Fibroblast of the conjunctiva (primary cell): ENCODE measurements around the gene PACS2.
"Not testable (repeated sequence)": the region's sequence is repeated elsewhere in the genome, so short reads cannot be mapped to it uniquely, and the experiment has no call there.

ENCODE experiments used
- DNase-seq: peaks from one replicate; pipeline ENCODE4 v3.0.0-alpha.2; 2010; ENCODE audit warnings: low read depth

PACS2 gene

DNA sequence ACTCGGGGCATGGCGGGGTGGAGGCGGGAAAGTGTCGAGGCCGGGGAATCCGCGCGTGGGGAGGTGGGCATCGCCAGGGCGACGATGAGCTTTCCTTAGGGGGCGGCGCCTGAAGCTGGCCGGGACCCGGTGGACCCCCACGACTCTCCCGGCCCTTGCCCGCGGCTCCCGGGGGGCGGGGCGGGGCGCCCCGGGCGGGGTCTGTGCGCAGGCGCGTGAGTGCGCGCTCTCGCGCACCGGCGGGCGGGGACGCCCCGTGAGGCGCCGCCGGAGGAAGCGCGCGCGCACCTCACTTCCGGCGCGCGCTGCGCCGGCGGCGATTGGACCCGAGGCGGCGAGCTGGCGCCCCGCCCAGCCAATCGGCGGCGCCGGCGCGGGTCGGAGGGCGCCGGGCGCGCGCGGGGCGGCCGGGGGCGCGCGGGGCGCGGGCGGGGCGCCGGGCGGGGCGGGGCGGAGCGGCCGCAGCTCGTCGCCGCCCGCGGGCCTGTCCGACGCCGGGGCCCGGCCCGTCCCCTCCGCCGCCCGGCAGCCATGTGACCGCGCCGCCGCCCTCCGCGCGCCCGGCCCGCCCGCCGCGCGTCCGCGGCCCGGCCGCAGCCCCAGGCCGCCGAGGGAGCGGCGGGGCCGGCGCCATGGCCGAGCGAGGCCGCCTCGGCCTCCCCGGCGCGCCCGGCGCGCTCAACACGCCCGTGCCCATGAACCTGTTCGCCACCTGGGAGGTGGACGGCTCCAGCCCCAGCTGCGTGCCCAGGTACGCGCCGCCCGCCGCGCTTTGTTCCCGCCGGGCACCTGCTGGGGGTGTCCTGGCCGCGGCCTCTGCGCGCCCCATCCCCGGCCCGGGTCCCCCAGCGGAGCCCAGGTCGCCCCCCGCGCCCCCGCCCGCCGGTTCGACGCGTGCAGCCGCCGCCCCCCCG is at the start of gene PACS2:
TSS of gene PACS2 (plus strand) at position 462 of the 914 bp plus-strand sequence. CDS start at position 633, 171 bp downstream.
- DNase-seq = peak; percentile 64

DNA sequence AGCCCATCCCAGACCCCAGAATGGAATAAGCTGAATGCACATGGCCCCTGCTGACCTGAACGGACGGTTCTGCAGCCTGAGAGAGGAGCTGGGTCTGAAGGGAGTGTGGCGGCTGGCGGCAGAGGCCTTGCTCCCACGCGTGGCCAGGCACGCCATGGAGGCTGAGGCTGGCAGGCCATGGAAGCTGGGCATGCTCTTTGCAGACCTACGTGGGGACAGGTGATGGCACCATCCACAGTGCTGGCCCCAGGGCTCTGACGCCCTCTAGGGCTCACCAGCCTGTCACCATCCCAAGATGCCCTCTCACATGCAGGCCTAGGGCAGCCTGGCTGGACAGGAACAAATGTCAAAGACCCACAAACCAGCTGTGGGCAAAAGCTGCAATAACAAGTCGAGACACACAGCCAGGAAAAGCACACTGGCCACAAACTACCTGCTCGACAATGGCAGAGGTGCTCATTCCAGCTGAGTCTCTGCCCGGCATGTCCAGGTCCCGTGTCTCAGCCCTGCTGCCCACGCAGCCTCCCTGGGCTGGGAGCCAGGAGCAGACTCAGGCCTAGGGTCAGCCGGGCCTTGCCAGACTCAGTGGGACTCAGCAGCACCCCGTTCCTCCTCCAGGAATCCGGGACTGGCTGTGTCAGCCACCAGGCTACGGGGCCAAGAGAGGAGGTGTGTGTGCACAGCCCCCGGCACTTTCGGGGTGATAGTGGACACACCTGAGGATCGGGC is 46.6 kb upstream of the PACS2 start:
- no peak for DNase-seq

DNA sequence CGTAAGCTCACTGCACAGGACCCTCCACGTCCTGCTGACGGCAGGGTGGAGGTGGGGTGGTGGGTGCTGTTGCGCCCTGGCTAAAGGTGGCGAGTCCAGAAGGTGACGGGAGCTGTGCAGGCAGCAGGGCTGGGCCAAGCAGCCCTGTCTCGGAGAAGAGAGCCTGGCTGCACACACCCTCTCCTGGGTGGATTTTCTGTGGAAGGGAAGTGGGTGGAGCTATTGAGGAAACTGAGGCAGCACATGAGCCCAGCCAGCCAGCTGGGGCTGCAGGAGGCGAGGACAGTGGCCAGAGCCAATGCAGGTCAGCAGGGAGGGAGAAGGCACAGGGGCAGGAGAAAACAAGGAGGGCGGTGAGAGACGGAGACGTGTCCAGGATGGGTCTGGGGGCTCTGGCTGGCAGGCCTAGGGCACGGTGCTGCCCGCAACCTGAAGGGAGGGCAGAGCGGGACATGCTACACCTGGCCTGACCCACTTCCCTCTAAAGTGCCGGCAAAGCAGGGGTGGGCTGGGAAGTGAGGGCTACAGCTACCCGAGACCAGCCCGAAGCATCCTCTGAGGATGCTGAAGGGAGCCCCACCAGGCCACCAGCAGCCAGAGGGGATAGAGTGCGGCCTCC is 45.7 kb upstream of the PACS2 start:
- no peak for DNase-seq

DNA sequence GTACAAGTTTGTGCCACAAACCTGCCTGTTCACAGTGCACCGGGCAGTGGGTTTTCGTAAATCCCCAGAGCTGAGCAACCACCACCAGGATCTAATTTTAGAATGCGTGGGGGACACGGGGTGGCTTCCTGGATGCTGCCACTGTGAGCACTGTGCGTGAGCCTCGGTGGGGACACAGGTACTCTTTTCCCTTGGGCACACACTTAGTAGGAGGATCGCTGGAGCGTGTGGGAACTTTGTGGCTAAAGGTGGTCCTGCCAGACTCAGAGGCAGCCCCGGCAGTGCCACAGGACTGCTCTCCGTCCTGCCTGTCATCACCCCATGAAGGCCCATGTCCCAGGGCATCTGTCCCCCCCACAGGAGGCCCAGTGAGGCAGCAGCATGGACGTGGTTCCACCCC is 45.1 kb upstream of the PACS2 start:
- DNase-seq = no peak

DNA sequence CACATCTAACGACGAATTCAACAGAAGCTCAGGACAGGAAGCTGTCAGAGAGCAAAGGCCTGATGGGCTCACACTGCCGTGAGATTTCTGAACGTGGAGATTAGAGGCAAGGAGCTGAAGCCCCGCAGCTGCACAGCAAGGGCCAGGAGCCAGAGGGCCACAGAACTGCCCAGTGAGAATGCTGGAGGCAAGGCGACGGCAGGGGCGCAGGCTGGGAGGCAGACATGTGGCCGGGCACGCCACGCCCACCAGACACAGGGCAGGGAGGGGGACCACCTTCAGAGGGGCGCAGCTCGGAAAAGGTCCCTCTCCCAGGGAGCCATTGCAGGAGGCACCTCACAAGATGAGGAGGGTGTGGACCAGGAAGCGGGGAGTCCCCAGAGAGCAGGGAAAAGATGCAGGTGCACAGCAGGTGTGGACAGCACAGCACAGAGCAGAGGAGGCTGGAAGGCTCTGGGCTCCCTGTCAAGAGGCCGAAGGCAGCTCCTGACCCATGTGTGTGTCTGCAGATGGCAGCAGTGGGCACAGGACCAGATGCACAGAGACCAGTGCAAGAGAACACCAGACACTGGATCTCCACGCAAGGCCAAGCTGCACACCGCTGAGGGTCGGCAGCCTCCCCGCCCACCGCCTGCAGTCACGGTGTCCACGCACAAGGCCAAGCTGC is 43.2 kb upstream of the PACS2 start:
- DNase-seq = no peak

DNA sequence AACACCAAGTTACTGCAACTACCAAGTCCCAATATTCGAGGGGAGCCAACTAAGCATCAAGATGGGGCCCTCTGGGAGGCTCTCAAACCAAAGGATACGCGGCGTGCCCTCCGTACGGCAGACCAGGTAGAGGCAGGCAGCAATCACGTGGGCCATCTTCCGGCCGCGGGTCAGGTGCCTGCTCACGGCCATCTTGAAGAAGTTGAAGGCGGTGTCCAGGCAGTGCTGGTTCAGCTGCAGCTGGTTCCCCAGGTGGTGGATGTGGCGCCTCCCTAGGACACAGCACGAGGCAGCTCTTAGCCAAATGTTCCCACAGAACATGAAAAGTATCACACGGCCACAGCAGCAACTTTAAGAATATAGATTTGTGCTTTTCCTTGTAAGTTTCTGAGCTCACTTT is 41.9 kb upstream of the PACS2 start:
- no peak for DNase-seq

DNA sequence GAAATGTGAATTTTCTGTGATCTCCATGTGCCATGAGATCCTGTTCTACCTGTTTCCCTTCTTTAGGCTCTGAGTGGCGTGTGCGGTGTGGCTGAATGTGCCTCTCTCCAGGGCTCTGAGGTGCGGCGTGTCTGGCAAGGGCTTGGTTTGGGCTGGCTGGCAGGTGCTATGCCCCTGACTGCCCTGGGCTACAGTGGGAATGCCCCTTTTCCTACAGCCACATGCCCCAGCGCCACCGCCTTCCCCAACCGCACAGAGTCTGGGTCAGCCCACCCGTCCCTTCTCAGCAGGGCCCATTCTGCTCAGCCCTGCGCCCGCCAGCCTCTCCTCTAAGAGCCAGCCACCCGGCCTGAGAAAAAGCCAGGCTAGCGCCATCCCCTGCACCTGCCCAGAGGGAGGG is 41.5 kb upstream of the PACS2 start:
- DNase-seq = no peak

DNA sequence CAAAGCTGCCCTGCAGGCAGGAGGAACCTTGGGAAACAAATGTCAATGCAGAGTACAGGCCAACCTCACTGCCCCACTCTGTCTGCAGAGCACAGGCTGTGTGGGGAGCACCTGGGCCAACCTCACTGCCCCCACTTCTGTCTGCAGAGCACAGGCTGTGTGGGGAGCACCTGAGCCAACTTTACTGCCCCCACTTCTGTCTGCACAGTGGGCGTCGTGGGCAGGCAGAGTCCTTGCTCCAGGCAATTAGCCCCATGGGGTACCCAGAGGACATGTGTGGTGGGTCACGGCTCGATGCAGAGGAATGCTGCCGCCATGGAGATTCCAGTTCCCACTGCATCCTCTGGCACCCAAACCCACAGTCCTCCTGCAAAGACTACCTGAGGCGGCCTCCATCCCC is 39.9 kb upstream of the PACS2 start:
- DNase-seq = no peak

DNA sequence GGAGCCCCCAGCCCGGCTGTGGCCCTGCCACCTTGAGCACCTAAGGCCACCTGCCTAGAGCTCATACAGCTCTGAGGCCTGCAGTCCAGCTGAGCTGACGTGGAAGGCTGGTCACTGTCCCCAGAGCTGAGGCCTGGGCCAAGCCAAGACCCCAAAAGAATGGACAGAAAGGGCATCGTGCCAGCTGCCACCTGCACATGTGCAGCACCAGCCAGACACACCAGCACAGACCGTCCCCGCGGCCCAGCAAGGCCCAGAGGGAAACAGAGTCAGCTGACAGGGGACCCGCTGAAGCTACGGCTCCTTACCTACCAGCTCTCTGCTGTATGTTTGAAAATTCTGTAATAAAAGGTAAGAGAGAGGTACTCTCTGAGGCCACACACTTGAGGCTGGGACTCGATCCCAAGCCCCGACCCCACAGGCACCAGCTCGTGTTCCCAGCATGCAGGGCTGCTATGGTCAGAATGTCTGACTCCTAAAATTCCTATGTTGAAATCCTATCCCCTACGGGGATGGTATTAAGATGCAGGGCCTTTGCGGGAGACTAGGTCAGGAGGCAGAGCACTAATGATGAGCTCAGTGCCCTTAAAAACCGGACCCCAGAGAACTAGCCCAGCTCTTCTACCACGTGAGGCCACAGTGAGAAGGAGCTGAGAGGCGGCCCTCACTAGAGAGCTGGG is 39.1 kb upstream of the PACS2 start:
- peak; percentile 67 for DNase-seq

DNA sequence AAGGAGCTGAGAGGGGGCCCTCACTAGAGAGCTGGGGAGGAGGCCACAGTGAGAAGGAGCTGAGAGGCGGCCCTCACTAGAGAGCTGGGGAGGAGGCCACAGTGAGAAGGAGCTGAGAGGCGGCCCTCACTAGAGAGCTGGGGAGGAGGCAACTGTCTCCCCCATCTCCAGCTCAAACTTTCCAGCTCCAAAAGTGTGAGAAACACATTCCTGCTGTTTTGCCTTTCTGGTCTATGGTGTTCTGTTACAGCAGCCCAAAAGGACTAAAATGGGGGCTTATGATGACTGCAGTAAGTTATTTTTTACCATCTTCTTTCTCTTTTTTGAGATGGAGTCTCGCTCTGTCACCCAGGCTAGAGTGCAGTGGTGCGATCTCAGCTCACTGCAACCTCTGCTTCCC is 37.1 kb upstream of the PACS2 start:
- not testable (repeated sequence) for DNase-seq

DNA sequence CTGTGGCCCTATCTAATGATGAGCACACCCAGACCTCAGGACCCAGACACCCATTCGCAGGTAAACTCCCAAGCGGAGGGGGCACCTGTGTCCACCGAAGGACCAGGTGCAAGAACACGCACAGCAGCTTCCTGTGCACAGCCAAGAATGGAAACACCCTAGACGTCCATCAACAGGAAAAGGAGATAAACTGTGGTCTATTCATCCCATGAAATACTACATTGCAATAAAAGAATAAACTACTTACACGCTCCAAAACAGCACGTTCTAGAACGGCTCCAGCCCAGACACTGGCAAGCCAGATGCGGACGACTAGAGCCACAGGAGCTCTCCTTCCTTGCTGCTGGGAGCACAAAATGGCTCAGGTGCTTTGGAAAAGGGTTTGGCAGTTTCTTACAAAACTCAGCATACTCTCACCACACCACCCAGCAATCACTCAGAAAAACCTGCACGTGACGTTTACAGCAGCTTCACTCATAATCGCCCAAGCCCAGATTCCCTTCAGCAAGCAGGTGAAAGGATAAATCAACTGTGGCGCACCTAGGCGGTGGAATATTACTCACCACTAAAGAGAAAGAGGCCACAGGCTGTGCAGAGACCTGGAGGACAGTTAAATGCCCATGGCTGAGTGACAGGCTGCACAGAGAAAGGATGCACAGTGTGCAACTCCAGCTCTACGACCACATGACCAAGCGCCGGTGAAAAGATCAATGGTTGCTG is 34.7 kb upstream of the PACS2 start:
- DNase-seq = no peak

DNA sequence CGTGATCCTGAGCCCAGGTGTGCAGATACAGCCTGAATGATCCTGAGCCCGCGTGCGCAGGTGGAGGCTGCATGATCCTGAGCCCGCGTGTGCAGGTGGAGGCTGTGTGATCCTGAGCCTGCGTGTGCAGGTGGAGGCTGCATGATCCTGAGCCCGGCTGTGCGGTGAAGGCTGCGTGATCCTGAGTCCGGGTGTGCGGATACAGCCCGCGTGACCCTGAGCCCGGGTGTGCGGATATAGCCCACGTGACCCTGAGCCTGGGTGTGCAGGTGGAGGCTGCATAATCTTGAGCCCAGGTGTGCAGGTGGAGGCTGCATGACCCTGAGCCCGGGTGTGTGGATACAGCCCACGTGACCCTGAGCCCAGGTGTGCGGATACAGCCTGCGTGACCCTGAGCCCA is 34.0 kb upstream of the PACS2 start:
- DNase-seq = no peak

DNA sequence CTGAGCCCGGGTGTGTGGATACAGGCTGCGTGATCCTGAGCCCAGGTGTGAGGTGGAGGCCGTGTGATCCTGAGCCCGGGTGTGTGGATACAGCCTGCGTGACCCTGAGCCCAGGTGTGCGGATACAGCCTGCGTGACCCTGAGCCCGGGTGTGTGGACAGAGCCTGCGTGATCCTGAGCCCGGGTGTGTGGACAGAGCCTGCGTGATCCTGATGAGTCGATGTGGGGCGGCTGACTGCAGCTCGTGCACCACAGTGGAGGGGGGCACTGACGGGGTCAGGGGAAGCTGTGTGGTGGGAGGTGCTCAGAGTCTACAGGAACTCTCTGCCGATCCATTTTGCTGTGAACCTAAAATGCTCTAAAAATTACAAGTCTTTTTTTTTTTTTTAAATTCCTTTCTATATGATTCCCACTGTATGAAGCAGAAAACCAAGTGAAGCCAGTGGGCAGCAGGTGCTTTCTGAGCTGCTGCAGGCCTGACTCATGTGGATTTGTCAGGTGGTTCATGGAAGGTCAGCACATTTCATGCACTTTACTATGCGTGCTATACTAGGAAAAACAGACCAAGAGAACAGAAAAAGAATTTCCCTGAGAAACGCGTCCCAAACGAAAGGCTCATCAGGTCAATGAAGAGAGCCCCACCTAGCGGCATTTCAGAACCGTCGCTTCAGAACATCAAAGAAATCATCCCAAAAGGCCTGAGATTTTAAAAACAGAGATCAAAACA is 33.0 kb upstream of the PACS2 start:
- DNase-seq = peak; percentile 53

DNA sequence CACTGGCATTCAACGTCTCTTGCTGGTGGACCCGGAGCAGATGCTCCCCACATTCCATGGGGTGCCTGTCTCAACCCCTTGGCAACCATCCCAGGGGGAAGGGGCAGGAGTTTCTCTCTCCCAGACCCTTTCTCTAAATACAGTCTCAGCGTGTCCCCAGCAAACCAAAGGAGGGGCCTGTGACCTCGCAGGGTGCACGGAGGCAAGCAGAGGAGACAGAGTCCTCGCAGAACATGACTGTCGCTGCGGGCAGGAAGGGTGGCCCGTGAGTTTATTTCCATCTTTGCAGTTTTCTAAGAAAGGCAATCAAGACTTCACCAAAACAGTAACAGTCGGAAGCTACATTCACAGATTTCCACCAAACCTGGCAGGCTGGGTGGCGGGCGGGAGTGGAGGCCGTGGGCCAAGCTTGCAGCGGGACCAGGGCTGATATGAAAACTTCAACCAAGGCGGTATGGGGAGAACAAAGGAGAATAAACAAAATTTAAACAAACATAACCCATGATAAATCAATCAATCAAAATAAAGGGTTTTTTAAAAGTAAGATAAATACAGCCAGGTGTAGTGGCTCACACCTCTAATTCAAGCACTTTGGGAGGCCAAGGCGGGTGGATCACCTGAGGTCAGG is 32.3 kb upstream of the PACS2 start:
- DNase-seq = no peak

DNA sequence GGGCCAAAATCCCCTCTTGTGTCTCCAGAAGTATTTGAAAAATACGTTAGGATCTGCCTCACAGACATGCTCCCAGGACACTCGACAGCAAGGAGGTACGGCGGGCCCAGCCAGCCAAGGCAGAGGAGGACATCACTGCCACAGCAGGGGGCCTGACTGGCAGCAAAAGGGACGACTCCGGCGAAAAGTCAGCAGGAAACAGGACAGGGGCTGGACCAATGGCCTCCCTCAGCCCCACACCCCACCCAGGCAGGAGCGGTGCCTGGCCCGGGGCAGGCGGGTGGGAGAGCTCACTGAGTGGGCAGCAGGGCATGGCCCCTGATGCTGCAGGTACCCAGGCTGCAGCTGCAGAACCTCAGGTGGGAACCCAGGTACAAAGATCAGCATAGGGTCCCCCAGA is 31.5 kb upstream of the PACS2 start:
- DNase-seq = no peak

DNA sequence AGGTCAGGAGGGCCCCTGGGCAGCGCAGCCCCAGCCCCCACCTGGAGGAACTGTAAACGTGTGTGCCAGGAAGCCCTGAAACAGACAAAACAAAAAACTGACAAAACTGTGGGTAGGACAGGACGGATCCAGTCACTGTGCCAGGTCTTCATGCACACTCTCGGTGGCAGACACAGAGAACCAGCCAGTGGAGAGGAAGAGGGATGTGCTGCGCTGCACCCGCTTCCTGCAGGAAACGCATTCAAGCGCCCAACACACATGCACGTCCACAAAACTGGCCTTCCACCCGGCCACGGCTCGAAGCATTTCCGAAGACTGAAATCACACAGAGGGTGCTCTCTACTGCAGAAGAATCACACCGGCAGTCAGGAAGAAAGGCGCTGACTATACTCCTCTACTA is 30.6 kb upstream of the PACS2 start:
- DNase-seq = no peak

DNA sequence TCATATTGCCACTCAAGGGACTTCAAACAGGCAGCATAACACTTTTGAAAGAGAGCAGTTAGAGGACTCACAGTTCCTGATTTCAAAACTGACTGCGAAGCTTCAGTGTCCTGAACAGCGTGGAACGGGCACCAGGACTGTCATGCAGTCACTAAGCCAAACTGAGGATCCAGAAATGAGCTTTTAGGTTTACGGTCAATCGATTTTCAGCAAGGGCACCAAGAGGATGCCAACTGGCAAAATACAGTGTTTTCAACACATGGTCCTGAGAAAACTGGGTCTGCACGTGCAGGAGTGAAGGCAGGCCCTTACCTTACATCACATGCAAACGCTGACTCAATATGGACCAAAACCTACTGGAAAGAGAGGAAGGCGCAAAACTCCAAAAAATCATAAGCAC is 29.4 kb upstream of the PACS2 start:
- DNase-seq = no peak

DNA sequence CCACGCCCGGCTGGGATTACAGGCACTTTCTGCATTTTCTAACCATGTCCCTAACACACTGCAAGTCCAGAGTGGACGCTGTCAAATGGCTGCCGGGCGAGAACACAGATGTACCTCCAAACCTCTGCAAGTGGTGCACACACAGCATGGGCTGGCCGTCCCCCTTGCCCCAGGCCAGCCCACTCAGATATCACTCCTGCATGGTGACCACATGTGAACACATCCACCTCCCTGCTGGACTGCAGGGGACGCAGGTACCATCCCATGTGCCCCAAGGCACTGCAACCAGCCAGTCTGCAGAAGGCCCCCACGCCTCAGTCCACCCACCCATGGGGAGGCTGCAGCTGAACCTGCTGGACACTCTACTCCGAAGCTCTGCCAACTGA is 27.8 kb upstream of the PACS2 start:
- DNase-seq = no peak

DNA sequence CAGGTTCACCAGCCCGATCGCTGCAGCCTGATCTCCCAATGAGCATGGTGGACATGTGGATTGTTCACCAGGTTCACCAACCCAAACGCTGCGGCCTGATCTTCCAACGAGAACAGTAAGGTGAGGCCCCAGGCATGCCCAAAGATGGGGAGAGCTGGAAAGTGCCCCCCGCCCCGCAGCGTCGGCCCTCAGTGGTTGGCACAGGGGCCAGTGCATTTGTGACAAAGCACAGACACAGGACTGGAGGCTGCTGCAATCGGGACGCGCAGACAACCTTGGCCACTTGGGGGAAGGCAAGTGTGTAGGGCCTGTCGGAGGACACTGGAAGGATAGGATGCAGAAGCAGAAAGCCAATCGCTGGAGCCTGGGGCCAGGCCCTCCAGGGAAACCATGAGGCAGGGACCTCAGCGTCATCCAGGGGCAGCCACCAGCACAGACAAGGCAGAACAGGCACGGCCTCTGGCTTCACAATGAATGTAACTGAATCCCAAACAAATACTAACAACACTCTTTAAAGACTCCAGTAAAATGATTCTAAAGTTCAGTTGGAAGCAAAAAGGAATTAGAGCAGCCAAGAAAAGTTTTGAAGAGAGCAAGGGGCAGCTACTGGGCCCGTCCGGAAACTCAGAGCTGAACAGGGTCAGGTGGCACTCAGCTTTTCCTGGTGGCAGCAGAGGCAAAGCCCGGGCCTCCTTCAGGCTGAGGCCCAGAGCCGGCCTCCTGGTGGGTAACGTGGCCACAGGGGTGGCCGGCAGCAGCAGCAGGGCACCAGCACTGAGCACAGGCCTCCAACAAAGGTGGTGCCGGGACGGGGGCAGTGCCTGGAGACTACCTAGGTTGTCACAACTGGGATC is 27.1 kb upstream of the PACS2 start:
- no peak for DNase-seq
